GM19351 (cell line): ENCODE results near the gene ZNF469.

Experiments used
- ATAC-seq: cut with Tn5 transposase; IDR thresholded peaks from one replicate; pipeline ENCODE4 v1.9.1; 2021; ENCODE audit warnings: mild to moderate bottlenecking, moderate library complexity; ENCODE audit not compliant: unreplicated experiment

The ZNF469 gene

GRCh38 chr16:88421871-88422433 is 39.2 kb downstream of the ZNF469 start:
- ATAC-seq = no peak

GRCh38 chr16:88422733-88423447 is 40.1 kb downstream of the ZNF469 start:
- ATAC-seq = no peak

DNA sequence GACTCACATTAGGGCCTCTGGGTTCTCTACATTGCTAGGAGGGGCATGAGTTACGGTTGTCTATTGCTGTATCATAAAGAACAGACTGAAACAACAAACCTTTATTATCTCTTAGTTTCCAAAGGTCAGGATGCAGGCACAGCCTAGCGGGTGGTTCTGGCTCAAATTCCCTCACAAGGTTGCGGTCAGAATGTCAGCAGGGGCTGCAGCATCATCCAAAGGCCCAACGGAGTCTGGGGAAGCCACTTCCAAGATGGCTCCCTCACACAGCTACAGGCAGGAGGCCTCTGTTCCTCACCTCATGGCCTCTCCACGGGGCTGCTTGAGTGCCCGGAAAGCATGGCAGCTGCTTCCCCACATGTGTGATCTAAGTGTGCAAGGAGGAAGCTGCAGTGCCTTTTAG is 40.7 kb downstream of the ZNF469 start:
- no peak for ATAC-seq

GRCh38 chr16:88424587-88425235 is 42.0 kb downstream of the ZNF469 start:
- no peak for ATAC-seq

- ATAC-seq = no peak
These were observed 43.3 kb downstream of the ZNF469 start for GRCh38 chr16:88426018-88426417.

DNA sequence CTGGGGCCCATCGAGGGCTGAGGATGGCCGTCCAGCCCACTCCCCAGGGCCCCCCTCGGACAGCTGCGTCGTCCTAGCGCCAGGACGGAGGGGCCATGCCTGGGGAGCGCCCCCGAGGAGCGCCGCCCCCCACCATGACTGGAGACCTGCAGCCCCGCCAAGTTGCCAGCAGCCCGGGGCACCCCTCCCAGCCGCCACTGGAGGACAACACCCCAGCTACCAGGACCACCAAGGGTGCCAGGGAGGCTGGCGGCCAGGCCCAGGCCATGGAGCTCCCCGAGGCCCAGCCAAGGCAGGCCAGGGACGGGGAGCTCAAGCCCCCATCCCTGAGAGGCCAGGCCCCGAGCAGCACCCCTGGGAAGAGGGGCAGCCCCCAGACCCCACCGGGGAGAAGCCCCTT is 44.6 kb downstream of the ZNF469 start:
- no peak for ATAC-seq

DNA sequence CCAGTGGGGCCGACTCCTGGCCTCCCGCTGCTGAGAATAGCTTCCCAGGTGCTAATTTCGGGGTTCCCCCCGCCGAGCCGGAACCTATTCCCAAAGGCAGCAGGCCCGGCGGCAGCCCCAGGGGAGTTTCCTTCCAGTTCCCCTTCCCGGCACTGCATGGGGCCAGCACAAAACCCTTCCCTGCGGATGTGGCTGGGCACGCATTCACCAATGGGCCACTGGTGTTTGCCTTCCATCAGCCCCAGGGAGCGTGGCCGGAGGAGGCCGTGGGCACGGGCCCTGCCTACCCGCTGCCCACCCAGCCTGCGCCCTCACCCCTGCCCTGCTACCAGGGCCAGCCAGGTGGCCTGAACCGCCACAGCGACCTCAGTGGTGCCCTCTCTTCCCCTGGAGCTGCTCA is 45.4 kb downstream of the ZNF469 start:
- no peak for ATAC-seq

- ATAC-seq = no peak
These were observed 46.0 kb downstream of the ZNF469 start for GRCh38 chr16:88428616-88429386.

GRCh38 chr16:88429387-88430184 is 46.8 kb downstream of the ZNF469 start:
- no peak for ATAC-seq

DNA sequence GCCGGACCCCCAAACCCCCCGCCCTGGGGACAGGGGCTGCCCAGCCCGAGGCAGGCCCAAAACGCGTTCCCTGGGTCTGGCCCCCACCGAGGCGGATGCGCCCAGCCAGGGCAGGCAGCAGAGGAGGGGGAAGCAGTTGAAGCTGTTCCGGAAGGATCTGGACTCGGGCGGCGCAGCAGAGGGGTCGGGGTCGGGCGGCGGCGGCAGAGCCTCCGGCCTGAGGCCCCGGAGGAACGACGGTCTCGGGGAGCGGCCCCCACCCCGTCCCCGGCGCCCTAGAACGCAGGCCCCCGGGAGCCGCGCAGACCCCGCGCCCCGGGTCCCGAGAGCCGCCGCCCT is 47.4 kb downstream of the ZNF469 start:
- ATAC-seq = no peak

GRCh38 chr16:88430524-88431446 is 48.0 kb downstream of the ZNF469 start:
- ATAC-seq = no peak

DNA sequence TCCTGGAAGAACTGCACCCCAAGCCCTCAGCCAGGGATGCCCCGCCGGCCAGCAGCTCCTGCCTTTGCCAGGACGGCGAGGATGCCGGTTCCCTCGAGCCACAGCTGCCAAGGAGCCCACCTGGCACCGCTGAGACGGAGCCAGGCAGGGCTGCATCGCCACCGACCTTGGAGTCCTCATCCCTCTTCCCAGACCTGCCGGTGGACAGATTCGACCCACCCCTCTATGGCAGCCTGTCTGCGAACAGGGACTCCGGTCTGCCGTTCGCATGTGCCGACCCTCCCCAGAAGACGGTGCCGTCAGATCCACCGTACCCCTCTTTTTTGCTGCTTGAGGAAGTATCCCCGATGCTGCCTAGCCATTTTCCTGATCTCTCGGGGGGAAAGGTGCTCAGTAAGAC is 48.9 kb downstream of the ZNF469 start:
- no peak for ATAC-seq

DNA sequence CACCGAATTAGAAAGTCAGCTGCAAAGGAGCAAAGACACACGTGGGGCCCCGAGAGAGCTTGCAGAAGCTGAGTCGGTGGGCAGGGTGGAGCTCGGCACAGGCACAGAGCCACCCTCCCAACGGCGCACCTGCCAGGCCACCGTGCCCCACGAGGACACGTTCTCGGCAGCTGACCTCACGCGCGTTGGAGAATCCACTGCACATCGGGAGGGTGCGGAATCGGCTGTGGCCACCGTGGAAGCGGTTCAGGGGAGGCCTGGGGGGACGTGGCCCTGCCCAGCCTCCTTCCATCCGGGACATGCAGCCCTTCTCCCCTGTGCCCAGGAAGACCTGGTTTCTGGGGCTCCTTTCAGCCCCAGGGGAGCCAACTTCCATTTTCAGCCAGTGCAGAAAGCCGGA is 49.4 kb downstream of the ZNF469 start:
- no peak for ATAC-seq
